GM18519 (cell line): Measurements from ENCODE around the gene CCDC177.

Source experiments
- ATAC-seq: cut with Tn5 transposase; IDR thresholded peaks from one replicate; pipeline ENCODE4 v1.9.1; 2021; ENCODE audit warnings: mild to moderate bottlenecking, moderate library complexity; ENCODE audit not compliant: unreplicated experiment, low FRiP score

The CCDC177 gene

GRCh38 chr14:69574263-69574953 lies at the start of gene CCDC177:
TSS of gene CCDC177 (minus strand) at chr14:69574871. CDS start at chr14:69573622, 1,249 bp downstream.
- ATAC-seq, result no peak

GRCh38 chr14:69624136-69624535 lies 49.5 kb upstream of the CCDC177 start:
- ATAC-seq, result no peak

GRCh38 chr14:69620981-69621380 lies 46.3 kb upstream of the CCDC177 start:
- ATAC-seq, result no peak

- ATAC-seq, result no peak
Measured at GRCh38 chr14:69620211-69620611, 45.5 kb upstream of the CCDC177 start.

- ATAC-seq, result no peak
Measured at GRCh38 chr14:69619012-69619411, 44.3 kb upstream of the CCDC177 start.

GRCh38 chr14:69617796-69618195 lies 43.1 kb upstream of the CCDC177 start:
- ATAC-seq, result no peak

- no peak for ATAC-seq
Measured at GRCh38 chr14:69616408-69616773, 41.7 kb upstream of the CCDC177 start.

- ATAC-seq, result peak; percentile 47
Measured at GRCh38 chr14:69615496-69616407, 41.1 kb upstream of the CCDC177 start.

- ATAC-seq, result no peak
Measured at GRCh38 chr14:69615121-69615495, 40.4 kb upstream of the CCDC177 start.

- no peak for ATAC-seq
Measured at GRCh38 chr14:69614592-69614991, 39.9 kb upstream of the CCDC177 start.

- ATAC-seq, result no peak
Measured at GRCh38 chr14:69613312-69614073, 38.8 kb upstream of the CCDC177 start.

- ATAC-seq, result no peak
Measured at GRCh38 chr14:69612783-69613130, 38.1 kb upstream of the CCDC177 start.

- ATAC-seq, result peak; percentile 11
Measured at GRCh38 chr14:69612014-69612782, 37.5 kb upstream of the CCDC177 start.

- ATAC-seq, result peak; percentile 36
Measured at GRCh38 chr14:69611172-69612013, 36.7 kb upstream of the CCDC177 start, which contains the start of gene SUSD6. TSS of gene SUSD6 (plus strand) at chr14:69611596. CDS start at chr14:69658593, 46,997 bp downstream.

- ATAC-seq, result no peak
Measured at GRCh38 chr14:69610874-69611171, 36.2 kb upstream of the CCDC177 start.

GRCh38 chr14:69610020-69610873 lies 35.6 kb upstream of the CCDC177 start:
- ATAC-seq, result no peak

- no peak for ATAC-seq
Measured at GRCh38 chr14:69606258-69607184, 31.9 kb upstream of the CCDC177 start.

GRCh38 chr14:69605738-69606137 lies 31.1 kb upstream of the CCDC177 start:
- ATAC-seq, result no peak
